K562 (cell line): ENCODE measurements around the gene RPL22. TPM values are rescaled to one million over a fixed set of nuclear protein-coding genes. Genes with fewer than 3 reads are reported as not detected.
A peak's percentile ranks its signal among the peaks of the same experiment; 100 is the strongest.

Experiments
- CREM ChIP-seq: IDR thresholded peaks from 2 replicates; pipeline ENCODE4 v1.6.1; 2014; ENCODE audit warnings: antibody characterized with exemption, low read depth
- DMBX1 ChIP-seq: fragments of 250-450 bp; sonication (Bioruptor Pico); IDR thresholded peaks from 2 replicates; pipeline ENCODE4 v1.8.0; 2022; ENCODE audit warnings: inconsistent platforms, mild to moderate bottlenecking, moderate library complexity, borderline replicate concordance
- FOXA1 ChIP-seq: fragments of 450-650 bp; IDR thresholded peaks from 2 replicates; pipeline ENCODE4 v1.6.1; 2016; ENCODE audit warnings: mild to moderate bottlenecking, borderline replicate concordance
- IRF2 ChIP-seq: sonication (generic); formaldehyde crosslinking; IDR thresholded peaks from 2 replicates; pipeline ENCODE4 v1.8.1; 2022; ENCODE audit warnings: mild to moderate bottlenecking, missing genetic modification reagents
- MAFG ChIP-seq: fragments of 450-650 bp; conservative IDR thresholded peaks from 2 replicates; pipeline ENCODE4 v1.6.1; 2016; ENCODE audit warnings: missing genetic modification characterization, missing compliant biosample characterization
- NR4A1 ChIP-seq, 2 experiments: fragments of 250-450 bp in 1 of 2; fragments of 450-650 bp in 1 of 2; sonication (Bioruptor Pico) in 1 of 2; IDR thresholded peaks; 2 replicates each; pipeline versions ENCODE4 v1.4.0 to v1.6.1; 2016 to 2020; ENCODE audit warnings: mild to moderate bottlenecking in 2 of 2, missing compliant biosample characterization in 1 of 2, missing genetic modification characterization in 1 of 2, moderate library complexity in 1 of 2
- OTX1 ChIP-seq: fragments of 450-650 bp; formaldehyde crosslinking; IDR thresholded peaks from 2 replicates; pipeline ENCODE4 v1.4.0; 2022; ENCODE audit warnings: mild to moderate bottlenecking
- PHB ChIP-seq: fragments of 250-450 bp; sonication (Bioruptor Pico); IDR thresholded peaks from 2 replicates; pipeline ENCODE4 v1.5.0; 2021
- SMAD3 ChIP-seq: fragments of 450-650 bp; formaldehyde crosslinking; conservative IDR thresholded peaks from 2 replicates; pipeline ENCODE4 v1.4.0; 2020; ENCODE audit warnings: mild to moderate bottlenecking
- SRSF9 ChIP-seq: fragments of 200-400 bp; formaldehyde crosslinking; IDR thresholded peaks from 2 replicates; pipeline ENCODE4 v1.6.1; 2017; ENCODE audit warnings: low read depth, low read length, borderline replicate concordance
- TAF9B ChIP-seq: fragments of 450-650 bp; IDR thresholded peaks from 2 replicates; pipeline ENCODE4 v1.6.1; 2018; ENCODE audit warnings: mild to moderate bottlenecking; ENCODE audit not compliant: partially characterized antibody
- WHSC1 ChIP-seq: IDR thresholded peaks from one replicate; pipeline ENCODE4 v1.6.1; 2012; ENCODE audit warnings: low read length, control low read depth, inconsistent platforms
- ZNF277 ChIP-seq: fragments of 250-450 bp; sonication (Bioruptor Pico); IDR thresholded peaks from 2 replicates; pipeline ENCODE4 v1.8.0; 2022; ENCODE audit warnings: inconsistent platforms, mild to moderate bottlenecking, moderate library complexity, borderline replicate concordance
- ZNF584 ChIP-seq: fragments of 200-800 bp; sonication (Bioruptor generic); IDR thresholded peaks from 2 replicates; pipeline ENCODE4 v1.6.1; 2016; ENCODE audit warnings: low read depth, mild to moderate bottlenecking, missing genetic modification characterization, missing compliant biosample characterization
- polyA plus RNA-seq, 8 experiments: library from polyadenylated mRNA; depleted of rRNA in 4 of 8; stranded (reverse) in 5 of 8; unstranded in 3 of 8; fragments of >200 nt; fragmentation: Nextera tagmentation in 2 of 8; fragmentation: Illumina TruSeq in 1 of 8; extraction: Ambion mirVana in 2 of 8; extraction: Trizol in 1 of 8; gene quantifications; 2 replicates each; pipeline versions ENCODE4 v1.2.1 to v1.2.3, GENCODE V29; 2011 to 2014; ENCODE audit warnings: inconsistent platforms in 1 of 8, missing spikeins in 1 of 8
- total RNA-seq, 7 experiments: library from RNA; depleted of rRNA in 6 of 7; stranded (reverse); fragments of >200 nt in 6 of 7; fragmentation: Illumina TruSeq in 2 of 7; extraction: Trizol in 2 of 7; gene quantifications; 2 replicates each; pipeline versions ENCODE4 v1.2.1 to v1.2.3, GENCODE V29; 2011 to 2021; ENCODE audit warnings: low replicate concordance in 1 of 7
- TF ChIP-seq, protein P1 (sequence below): sonication (generic); formaldehyde crosslinking; IDR thresholded peaks from 2 replicates; pipeline ENCODE4 v1.8.1; 2023; ENCODE audit warnings: mild to moderate bottlenecking, missing genetic modification reagents
- TF ChIP-seq, protein P2 (sequence below): fragments of 450-650 bp; conservative IDR thresholded peaks from 2 replicates; pipeline ENCODE4 v1.6.1; 2016; ENCODE audit warnings: missing genetic modification characterization, low read depth, mild to moderate bottlenecking, missing compliant biosample characterization, moderate library complexity
- TF ChIP-seq, protein P3 (sequence below): sonication (generic); formaldehyde crosslinking; IDR thresholded peaks from 2 replicates; pipeline ENCODE4 v1.8.1; 2022; ENCODE audit warnings: missing genetic modification reagents
- TF ChIP-seq, protein P4 (sequence below): IDR thresholded peaks from 2 replicates; pipeline ENCODE4 v1.6.1; 2011; ENCODE audit not compliant: insufficient read length; ENCODE audit errors: extremely low read depth

The RPL22 gene
- total and polyA plus RNA-seq, 9 of the 15 experiments (the other 6 are each of a cell fraction or from before 2014, with no cell fraction given): 467 to 1,165 (median 607) TPM

GRCh38 chr1:6199298-6200187, at the start of gene RPL22 (continued):
- peak; percentile 85 for TF ChIP-seq TAF9B
- TF ChIP-seq, protein P1, sequence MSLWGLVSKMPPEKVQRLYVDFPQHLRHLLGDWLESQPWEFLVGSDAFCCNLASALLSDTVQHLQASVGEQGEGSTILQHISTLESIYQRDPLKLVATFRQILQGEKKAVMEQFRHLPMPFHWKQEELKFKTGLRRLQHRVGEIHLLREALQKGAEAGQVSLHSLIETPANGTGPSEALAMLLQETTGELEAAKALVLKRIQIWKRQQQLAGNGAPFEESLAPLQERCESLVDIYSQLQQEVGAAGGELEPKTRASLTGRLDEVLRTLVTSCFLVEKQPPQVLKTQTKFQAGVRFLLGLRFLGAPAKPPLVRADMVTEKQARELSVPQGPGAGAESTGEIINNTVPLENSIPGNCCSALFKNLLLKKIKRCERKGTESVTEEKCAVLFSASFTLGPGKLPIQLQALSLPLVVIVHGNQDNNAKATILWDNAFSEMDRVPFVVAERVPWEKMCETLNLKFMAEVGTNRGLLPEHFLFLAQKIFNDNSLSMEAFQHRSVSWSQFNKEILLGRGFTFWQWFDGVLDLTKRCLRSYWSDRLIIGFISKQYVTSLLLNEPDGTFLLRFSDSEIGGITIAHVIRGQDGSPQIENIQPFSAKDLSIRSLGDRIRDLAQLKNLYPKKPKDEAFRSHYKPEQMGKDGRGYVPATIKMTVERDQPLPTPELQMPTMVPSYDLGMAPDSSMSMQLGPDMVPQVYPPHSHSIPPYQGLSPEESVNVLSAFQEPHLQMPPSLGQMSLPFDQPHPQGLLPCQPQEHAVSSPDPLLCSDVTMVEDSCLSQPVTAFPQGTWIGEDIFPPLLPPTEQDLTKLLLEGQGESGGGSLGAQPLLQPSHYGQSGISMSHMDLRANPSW (CRISPR knock-in tag): no peak
- no peak for TF ChIP-seq ZNF277 (CRISPR knock-in tag)
- TF ChIP-seq DMBX1: peak; percentile 21; the same call in 1 of the 2 replicates
- TF ChIP-seq MAFG: no peak
- no peak for TF ChIP-seq FOXA1
- no peak for TF ChIP-seq WHSC1
- TF ChIP-seq, protein P2, sequence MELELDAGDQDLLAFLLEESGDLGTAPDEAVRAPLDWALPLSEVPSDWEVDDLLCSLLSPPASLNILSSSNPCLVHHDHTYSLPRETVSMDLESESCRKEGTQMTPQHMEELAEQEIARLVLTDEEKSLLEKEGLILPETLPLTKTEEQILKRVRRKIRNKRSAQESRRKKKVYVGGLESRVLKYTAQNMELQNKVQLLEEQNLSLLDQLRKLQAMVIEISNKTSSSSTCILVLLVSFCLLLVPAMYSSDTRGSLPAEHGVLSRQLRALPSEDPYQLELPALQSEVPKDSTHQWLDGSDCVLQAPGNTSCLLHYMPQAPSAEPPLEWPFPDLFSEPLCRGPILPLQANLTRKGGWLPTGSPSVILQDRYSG (tag): no peak
- peak; percentile 87; the same call in 1 of the 2 replicates for TF ChIP-seq OTX1 (CRISPR knock-in tag)
- TF ChIP-seq SMAD3 (CRISPR knock-in tag): no peak; the same call in 1 of the 2 replicates
- TF ChIP-seq, protein P3, sequence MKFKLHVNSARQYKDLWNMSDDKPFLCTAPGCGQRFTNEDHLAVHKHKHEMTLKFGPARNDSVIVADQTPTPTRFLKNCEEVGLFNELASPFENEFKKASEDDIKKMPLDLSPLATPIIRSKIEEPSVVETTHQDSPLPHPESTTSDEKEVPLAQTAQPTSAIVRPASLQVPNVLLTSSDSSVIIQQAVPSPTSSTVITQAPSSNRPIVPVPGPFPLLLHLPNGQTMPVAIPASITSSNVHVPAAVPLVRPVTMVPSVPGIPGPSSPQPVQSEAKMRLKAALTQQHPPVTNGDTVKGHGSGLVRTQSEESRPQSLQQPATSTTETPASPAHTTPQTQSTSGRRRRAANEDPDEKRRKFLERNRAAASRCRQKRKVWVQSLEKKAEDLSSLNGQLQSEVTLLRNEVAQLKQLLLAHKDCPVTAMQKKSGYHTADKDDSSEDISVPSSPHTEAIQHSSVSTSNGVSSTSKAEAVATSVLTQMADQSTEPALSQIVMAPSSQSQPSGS (CRISPR knock-in tag): no peak
- no peak for TF ChIP-seq SRSF9
- TF ChIP-seq IRF2 (CRISPR knock-in tag): no peak
- peak; percentile 94 for TF ChIP-seq CREM
- TF ChIP-seq ZNF584 (CRISPR knock-in tag): no peak
- TF ChIP-seq, protein P4, sequence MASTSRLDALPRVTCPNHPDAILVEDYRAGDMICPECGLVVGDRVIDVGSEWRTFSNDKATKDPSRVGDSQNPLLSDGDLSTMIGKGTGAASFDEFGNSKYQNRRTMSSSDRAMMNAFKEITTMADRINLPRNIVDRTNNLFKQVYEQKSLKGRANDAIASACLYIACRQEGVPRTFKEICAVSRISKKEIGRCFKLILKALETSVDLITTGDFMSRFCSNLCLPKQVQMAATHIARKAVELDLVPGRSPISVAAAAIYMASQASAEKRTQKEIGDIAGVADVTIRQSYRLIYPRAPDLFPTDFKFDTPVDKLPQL: peak; percentile 88
- TF ChIP-seq PHB (CRISPR knock-in tag): no peak
- TF ChIP-seq NR4A1 (CRISPR knock-in tag; IDR thresholded peaks at IDR 0.05): peak; percentile 85
- TF ChIP-seq NR4A1 (tag; IDR thresholded peaks at IDR 0.05): no peak
